OCI-LY1 (cell line): Measurements from ENCODE around the gene SLC39A9.
"Not testable (repeated sequence)": the region's sequence is repeated elsewhere in the genome, so short reads cannot be mapped to it uniquely, and the experiment has no call there.

ENCODE experiments used
- H2AFZ ChIP-seq: fragments of 200-600 bp; sonication (generic), shearing (Covaris generic); 2 replicates; pipeline ENCODE4 v1.6.0; 2014; ENCODE audit warnings: antibody characterized with exemption, mild to moderate bottlenecking, low read length
- H3F3A ChIP-seq: fragments of 200-600 bp; sonication (generic), shearing (Covaris generic); 2 replicates; pipeline ENCODE4 v1.6.0; 2014; ENCODE audit warnings: mild to moderate bottlenecking, antibody characterized with exemption, low read length, moderate library complexity; ENCODE audit not compliant: insufficient read depth
- H3K27ac ChIP-seq: fragments of 200-600 bp; sonication (generic); 2 replicates; pipeline ENCODE4 v1.5.1; 2014; ENCODE audit warnings: low read length, mixed run types, mild to moderate bottlenecking, low read depth; ENCODE audit not compliant: poor library complexity, severe bottlenecking
- H3K27me3 ChIP-seq: fragments of 200-600 bp; sonication (generic); 2 replicates; pipeline ENCODE4 v1.6.0; 2014; ENCODE audit warnings: antibody characterized with exemption, mild to moderate bottlenecking, low read length, moderate library complexity; ENCODE audit not compliant: insufficient read depth
- H3K36me3 ChIP-seq: fragments of 200-600 bp; sonication (generic); 2 replicates; pipeline ENCODE4 v1.6.1; 2014; ENCODE audit warnings: mild to moderate bottlenecking, antibody characterized with exemption, low read length, moderate library complexity, mixed read lengths; ENCODE audit not compliant: insufficient read depth
- H3K4me1 ChIP-seq: fragments of 200-600 bp; sonication (generic); 2 replicates; pipeline ENCODE4 v1.5.1; 2014; ENCODE audit warnings: mild to moderate bottlenecking, low read length, moderate library complexity; ENCODE audit not compliant: insufficient read depth, severe bottlenecking
- H3K4me2 ChIP-seq: fragments of 200-600 bp; sonication (generic), shearing (Covaris generic); 2 replicates; pipeline ENCODE4 v1.6.1; 2014; ENCODE audit warnings: low read length
- H3K4me3 ChIP-seq: fragments of 200-600 bp; sonication (generic); 2 replicates; pipeline ENCODE4 v1.5.1; 2014; ENCODE audit warnings: low read length, low read depth, mild to moderate bottlenecking, mixed read lengths; ENCODE audit not compliant: poor library complexity, severe bottlenecking
- H3K79me2 ChIP-seq: fragments of 200-600 bp; shearing (Covaris generic); 2 replicates; pipeline ENCODE4 v1.6.1; 2016; ENCODE audit warnings: mixed run types, low read length, mixed read lengths; ENCODE audit not compliant: insufficient read depth
- H3K9ac ChIP-seq: fragments of 200-600 bp; sonication (generic), shearing (Covaris generic); 2 replicates; pipeline ENCODE4 v1.6.1; 2014; ENCODE audit warnings: mild to moderate bottlenecking, low read length, mixed read lengths
- H3K9me2 ChIP-seq: fragments of 200-600 bp; sonication (generic), shearing (Covaris generic); 2 replicates; pipeline ENCODE4 v1.6.1; 2014; ENCODE audit warnings: low read depth, mild to moderate bottlenecking, low read length, mixed read lengths
- H3K9me3 ChIP-seq: fragments of 200-600 bp; shearing (Covaris generic); 2 replicates; pipeline ENCODE4 v1.6.1; 2014; ENCODE audit warnings: low read length, mixed read lengths
- H4K20me1 ChIP-seq: fragments of 200-600 bp; sonication (generic), shearing (Covaris generic); 2 replicates; pipeline ENCODE4 v1.6.0; 2016; ENCODE audit warnings: mild to moderate bottlenecking, low read length; ENCODE audit not compliant: insufficient read depth
- CTCF ChIP-seq: fragments of 200-600 bp; sonication (generic), shearing (Covaris generic); IDR thresholded peaks from 2 replicates; pipeline ENCODE4 v1.5.1; 2017; ENCODE audit warnings: mild to moderate bottlenecking, antibody characterized with exemption, low read length, moderate library complexity, mixed read lengths
- EZH2 ChIP-seq: fragments of 200-600 bp; sonication (generic), shearing (Covaris generic); IDR thresholded peaks from 2 replicates; pipeline ENCODE4 v1.8.0; 2017; ENCODE audit warnings: borderline replicate concordance, mixed run types, mild to moderate bottlenecking, antibody characterized with exemption, low read length, moderate library complexity, mixed read lengths

Gene SLC39A9

GRCh38 chr14:69378274-69378673, 20.2 kb upstream of the SLC39A9 start:
- Histone ChIP-seq H2AFZ (no peak overlapping the region), H3K4me3 (no peak overlapping the region), H3K4me2 (no peak overlapping the region), H3K4me1 (no peaks in the 10 kb centered on the region), H3K9ac (no peak overlapping the region), H3F3A (no peaks in the 10 kb centered on the region), H3K9me2 (no peaks in the 10 kb centered on the region), H4K20me1 (no peaks in the 10 kb centered on the region), H3K27ac (no peak overlapping the region), H3K36me3 (peaks cover 83% of the 10 kb centered on the region), H3K9me3 (no peaks in the 10 kb centered on the region), H3K27me3 (no peaks in the 10 kb centered on the region), H3K79me2 (peaks cover 8% of the 10 kb centered on the region; the same call in 1 of the 2 replicates)
- TF ChIP-seq EZH2, result no peak
- TF ChIP-seq CTCF, result no peak

GRCh38 chr14:69387311-69387710, 11.2 kb upstream of the SLC39A9 start:
- peaks cover 5% of the 10 kb centered on the region; the same call in 1 of the 2 replicates for H4K20me1 ChIP-seq
- peaks cover 93% of the 10 kb centered on the region for H3K36me3 ChIP-seq
- no peaks in the 10 kb centered on the region for H3K9me3 ChIP-seq
- no peak overlapping the region for H3K9ac ChIP-seq
- no peak overlapping the region for H2AFZ ChIP-seq
- peaks cover 73% of the 10 kb centered on the region for H3K79me2 ChIP-seq
- no peaks in the 10 kb centered on the region for H3K4me1 ChIP-seq
- H3F3A ChIP-seq, result no peaks in the 10 kb centered on the region
- TF ChIP-seq CTCF, result no peak
- TF ChIP-seq EZH2, result no peak
- H3K4me2 ChIP-seq, result no peak overlapping the region
- no peak overlapping the region for H3K4me3 ChIP-seq
- no peaks in the 10 kb centered on the region for H3K27me3 ChIP-seq
- H3K9me2 ChIP-seq, result no peaks in the 10 kb centered on the region
- no peak overlapping the region for H3K27ac ChIP-seq

DNA sequence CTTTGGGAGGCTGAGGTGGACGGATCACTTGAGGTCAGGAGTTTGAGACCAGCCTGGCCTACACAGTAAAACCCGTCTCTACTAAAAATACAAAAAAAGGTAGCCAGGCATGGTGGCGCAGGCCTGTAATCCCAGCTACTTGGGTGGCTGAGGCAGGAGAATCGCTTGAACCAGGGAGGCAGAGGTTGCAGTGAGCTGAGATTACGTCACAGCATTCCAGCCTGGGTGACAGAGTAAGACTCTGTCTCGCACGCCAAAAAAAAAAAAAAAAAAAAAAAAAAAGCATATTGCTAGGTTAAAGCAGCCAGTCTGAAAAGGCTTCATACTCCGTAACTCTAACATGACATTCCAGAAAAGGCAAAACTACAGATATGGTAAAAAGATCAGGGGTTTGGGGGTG, 7.1 kb upstream of the SLC39A9 start:
- H3K9ac ChIP-seq, H3K4me2 ChIP-seq, H3K9me3 ChIP-seq, H3K4me3 ChIP-seq, H3K27me3 ChIP-seq, H3K27ac ChIP-seq, H2AFZ ChIP-seq, H3F3A ChIP-seq, H3K9me2 ChIP-seq, H4K20me1 ChIP-seq: not testable (repeated sequence)
- peaks cover 84% of the 10 kb centered on the region for H3K79me2 ChIP-seq
- peaks cover 93% of the 10 kb centered on the region for H3K36me3 ChIP-seq
- H3K4me1 ChIP-seq, result peaks cover 13% of the 10 kb centered on the region

GRCh38 chr14:69392481-69392880, 6.0 kb upstream of the SLC39A9 start:
- H3K9me3 ChIP-seq, result no peaks in the 10 kb centered on the region
- peaks cover 91% of the 10 kb centered on the region for H3K36me3 ChIP-seq
- peaks cover 22% of the 10 kb centered on the region for H3K4me1 ChIP-seq
- H3K27me3 ChIP-seq, result no peaks in the 10 kb centered on the region
- peaks cover 6% of the 10 kb centered on the region; the same call in 1 of the 2 replicates for H4K20me1 ChIP-seq
- no peak overlapping the region for H3K4me2 ChIP-seq
- H3K79me2 ChIP-seq, result peaks cover 90% of the 10 kb centered on the region
- no peak overlapping the region for H3K4me3 ChIP-seq
- H2AFZ ChIP-seq, result no peak overlapping the region
- H3K9ac ChIP-seq, result no peak overlapping the region
- no peak overlapping the region for H3K27ac ChIP-seq
- no peaks in the 10 kb centered on the region for H3K9me2 ChIP-seq
- H3F3A ChIP-seq, result no peaks in the 10 kb centered on the region
- TF ChIP-seq CTCF, result no peak
- TF ChIP-seq EZH2, result no peak
